ENCODE data around the gene RPS8.

DNA sequence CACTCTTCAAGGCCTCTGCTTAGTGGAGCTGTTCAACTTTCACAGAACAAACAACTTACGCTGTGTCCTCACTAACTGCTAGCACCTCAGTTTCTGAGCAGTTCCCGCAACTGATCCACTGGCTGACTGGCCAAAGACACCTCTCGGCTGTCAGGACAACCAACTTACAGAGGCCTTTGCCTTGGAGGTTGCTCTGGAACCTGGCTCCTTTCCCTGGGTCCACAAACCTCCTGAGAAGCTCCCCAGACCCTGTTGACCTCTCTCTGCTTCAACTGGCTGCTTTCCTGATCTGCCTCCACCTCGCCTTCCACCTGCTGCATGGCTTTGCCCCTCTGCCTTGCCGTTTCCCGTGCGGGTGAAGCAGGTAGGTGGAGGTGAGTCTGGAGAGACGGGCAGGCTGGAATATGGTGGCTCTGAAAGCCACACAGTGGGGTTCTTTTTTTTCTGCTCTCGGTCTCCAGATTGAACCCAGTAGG is 45.9 kb downstream of the RPS8 start:
- TF ChIP-seq REST (IDR thresholded peaks at IDR 0.05; ENCODE audit: low read depth) (no peak), EP300 (IDR thresholded peaks at IDR 0.05; ENCODE audit: borderline replicate concordance) (no peak), EGR1 (IDR thresholded peaks at IDR 0.05) (no peak), MAX (IDR thresholded peaks at IDR 0.05) (no peak), RAD21 (IDR thresholded peaks at IDR 0.05; ENCODE audit: low read depth) (no peak), CREB1 (IDR thresholded peaks at IDR 0.05; ENCODE audit: low read depth) (no peak), TAF1 (IDR thresholded peaks at IDR 0.05; ENCODE audit: low read depth) (no peak)

All from Ishikawa (cell line).